Stimulated activated naive CD8-positive, alpha-beta T cell treated with anti-CD3 and anti-CD28 coated beads, Interleukin-15, amount 100 ng/mL, for 72 hours (primary cell): ENCODE measurements around the gene TUBB1.

Experiments
- ATAC-seq: fragments of 150-1000 bp; cut with Tn5 transposase; 2 replicates; pipeline ENCODE4 v1.10.0; 2021; ENCODE audit warnings: mild to moderate bottlenecking, moderate library complexity
- DNase-seq, 2 donors: peaks; one replicate each; pipeline ENCODE4 v3.0.0; 2021 to 2022
- H3K27ac Mint-ChIP-seq, 2 donors: one replicate each; pipeline ENCODE4 v1.8.0; 2022; ENCODE audit warnings: mild to moderate bottlenecking in 2 of 2, mixed read lengths in 2 of 2, moderate library complexity in 2 of 2
- H3K27me3 Mint-ChIP-seq: one replicate; pipeline ENCODE4 v1.8.0; 2022; ENCODE audit warnings: mixed read lengths
- H3K4me1 Mint-ChIP-seq: one replicate; pipeline ENCODE4 v1.8.0; 2022; ENCODE audit warnings: mild to moderate bottlenecking, mixed read lengths
- H3K4me3 Mint-ChIP-seq, 2 donors: one replicate each; pipeline ENCODE4 v1.8.0; 2022; ENCODE audit warnings: mild to moderate bottlenecking in 2 of 2, mixed read lengths in 2 of 2, moderate library complexity in 1 of 2
- H3K9me3 Mint-ChIP-seq, 2 donors: one replicate each; pipeline ENCODE4 v1.8.0; 2022; ENCODE audit warnings: mixed read lengths in 2 of 2

TUBB1 gene

DNA sequence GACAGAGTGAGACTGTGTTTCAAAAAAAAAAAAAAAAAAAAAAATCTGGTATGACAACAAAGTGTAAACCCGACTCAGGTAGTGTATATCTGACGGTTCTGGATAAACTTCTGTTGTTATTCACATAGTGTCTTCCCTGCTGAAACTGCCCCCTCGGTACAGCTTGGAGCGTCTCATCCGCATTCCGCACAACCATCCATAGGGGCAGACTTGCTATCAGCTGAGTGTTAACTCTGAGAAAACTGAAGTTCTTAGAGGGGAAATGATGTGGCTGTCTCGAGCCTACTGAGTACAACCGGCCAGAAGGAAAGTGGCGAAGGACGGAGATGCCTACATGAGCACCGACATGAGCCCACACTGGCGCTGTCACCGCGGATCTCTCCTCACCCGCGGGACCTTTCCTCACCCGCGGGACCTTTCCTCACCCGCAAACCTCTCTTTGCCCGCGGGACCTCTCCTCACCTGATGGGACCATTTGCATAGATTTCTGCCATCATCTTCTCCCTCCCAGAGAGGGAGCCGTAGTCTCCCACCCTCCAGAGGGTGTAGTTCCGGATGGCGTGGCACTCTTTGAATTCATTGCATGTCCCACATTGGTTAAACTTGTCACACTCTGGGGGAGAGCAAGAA, 22.0 kb upstream of the TUBB1 start:
- H3K9me3 Mint-ChIP-seq, result no peaks in the 10 kb centered on the region
- ATAC-seq (no peak), DNase-seq (no peak)
- H3K4me3 Mint-ChIP-seq, result no peak overlapping the region
- peaks cover 9% of the 10 kb centered on the region for H3K4me1 Mint-ChIP-seq
- no peaks in the 10 kb centered on the region for H3K27me3 Mint-ChIP-seq
- H3K27ac Mint-ChIP-seq, result no peak overlapping the region

DNA sequence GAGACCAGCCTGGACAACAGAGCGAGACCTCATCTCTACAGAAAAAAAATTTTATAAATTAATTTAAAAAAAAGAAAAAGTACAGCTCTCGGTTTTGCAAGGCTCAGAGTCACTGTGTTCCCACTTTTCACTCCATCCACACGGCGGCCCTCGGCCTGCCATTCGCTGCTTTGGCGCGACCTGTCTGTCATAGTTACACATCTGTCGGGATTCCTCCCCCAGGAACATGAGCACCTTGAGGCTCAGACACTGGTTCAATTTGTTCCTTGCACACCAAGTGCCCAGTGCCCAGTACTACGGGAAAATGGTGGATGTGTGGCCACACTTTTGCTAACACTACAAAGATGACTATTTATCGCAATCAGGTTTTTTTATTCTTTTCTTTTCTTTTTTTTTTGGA, 20.6 kb upstream of the TUBB1 start:
- DNase-seq, result no peak
- H3K4me1 Mint-ChIP-seq, result peaks cover 21% of the 10 kb centered on the region
- no peak for ATAC-seq
- H3K27ac Mint-ChIP-seq, result no peak overlapping the region
- no peak overlapping the region for H3K4me3 Mint-ChIP-seq
- no peaks in the 10 kb centered on the region for H3K27me3 Mint-ChIP-seq
- no peaks in the 10 kb centered on the region for H3K9me3 Mint-ChIP-seq

DNA sequence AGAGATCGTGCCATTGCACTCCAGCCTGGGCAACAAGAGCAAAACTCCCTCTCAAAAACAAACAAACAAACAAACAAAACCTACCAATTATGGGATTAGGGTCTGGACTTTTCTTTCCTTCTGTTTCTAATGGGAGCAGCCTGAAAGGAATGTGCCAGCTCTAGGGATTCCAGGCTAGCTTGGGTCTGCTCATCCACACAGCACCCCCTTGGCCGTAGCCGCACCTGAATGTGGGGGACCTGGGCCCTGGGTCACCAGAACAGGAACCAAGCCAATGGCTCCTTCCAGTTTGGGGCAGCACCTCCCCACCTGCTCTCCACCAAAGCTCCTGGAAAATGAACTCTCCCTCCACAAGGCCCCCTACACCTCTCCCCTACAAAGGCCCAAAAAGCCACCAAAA, 18.9 kb upstream of the TUBB1 start:
- Mint-ChIP-seq H3K4me3 (no peak overlapping the region), H3K27ac (no peak overlapping the region), H3K4me1 (peaks cover 36% of the 10 kb centered on the region), H3K9me3 (no peaks in the 10 kb centered on the region), H3K27me3 (no peaks in the 10 kb centered on the region)
- DNase-seq (no peak), ATAC-seq (no peak)

DNA sequence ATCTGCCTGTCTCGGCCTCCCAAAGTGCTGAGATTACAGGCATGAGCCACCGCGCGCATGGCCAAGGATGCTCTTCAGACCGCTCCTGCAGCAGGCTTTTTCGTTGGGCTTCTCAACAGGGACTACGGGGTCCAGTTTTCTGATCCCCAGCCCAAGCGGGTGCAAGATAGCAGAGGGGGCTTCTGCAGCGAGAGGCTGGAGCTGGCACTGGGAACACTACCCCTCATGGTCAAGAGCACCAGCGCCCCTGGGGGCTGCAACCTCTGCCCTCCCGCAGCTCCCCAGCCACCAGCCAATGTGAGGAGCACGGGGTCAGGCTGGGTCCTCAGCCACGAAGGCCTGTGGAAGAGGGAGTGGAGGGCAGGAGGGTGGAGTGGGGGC, 18.2 kb upstream of the TUBB1 start:
- H3K9me3 Mint-ChIP-seq, result no peaks in the 10 kb centered on the region
- DNase-seq (no peak), ATAC-seq (no peak)
- peaks cover 37% of the 10 kb centered on the region for H3K4me1 Mint-ChIP-seq
- H3K27me3 Mint-ChIP-seq, result no peaks in the 10 kb centered on the region
- H3K4me3 Mint-ChIP-seq, result no peak overlapping the region
- no peak overlapping the region for H3K27ac Mint-ChIP-seq

DNA sequence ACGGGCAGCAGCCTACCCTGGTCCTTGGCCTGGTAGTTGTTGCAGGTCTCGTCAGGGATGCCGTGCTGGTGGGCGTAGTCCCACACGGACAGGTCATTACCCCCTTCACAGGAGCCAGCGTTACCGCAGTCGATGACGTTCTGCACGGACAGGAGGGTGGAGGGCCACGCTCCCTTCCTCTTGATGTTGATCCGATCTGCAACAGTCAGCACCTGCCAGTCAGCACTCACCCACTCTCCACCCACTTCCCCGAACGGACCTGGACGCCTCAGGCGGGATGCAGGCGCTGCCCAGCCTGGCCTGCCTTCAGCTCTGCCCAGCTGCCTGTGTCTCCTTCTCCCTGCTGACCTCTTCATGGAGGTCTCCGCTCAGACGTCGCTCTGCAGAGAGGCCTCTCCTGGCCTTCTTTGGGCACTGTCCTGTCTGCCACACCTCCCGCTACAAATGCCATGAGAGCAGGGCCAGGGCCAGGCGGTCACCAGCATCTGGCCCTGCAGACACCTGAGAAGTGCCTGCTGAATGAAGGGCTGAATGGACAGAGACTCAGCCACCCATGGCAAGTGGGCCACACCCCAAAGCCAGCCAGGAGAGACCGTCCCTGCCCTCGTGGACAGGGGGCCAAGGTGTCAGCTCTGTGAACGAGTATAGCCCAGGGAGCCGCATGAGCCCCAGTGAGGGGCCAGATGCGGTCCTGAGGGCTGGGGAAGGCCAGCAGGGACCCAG, 17.6 kb upstream of the TUBB1 start:
- Mint-ChIP-seq H3K27ac (no peak overlapping the region), H3K4me3 (no peak overlapping the region), H3K9me3 (no peaks in the 10 kb centered on the region), H3K4me1 (peaks cover 40% of the 10 kb centered on the region), H3K27me3 (no peaks in the 10 kb centered on the region)
- ATAC-seq (no peak), DNase-seq (no peak)

DNA sequence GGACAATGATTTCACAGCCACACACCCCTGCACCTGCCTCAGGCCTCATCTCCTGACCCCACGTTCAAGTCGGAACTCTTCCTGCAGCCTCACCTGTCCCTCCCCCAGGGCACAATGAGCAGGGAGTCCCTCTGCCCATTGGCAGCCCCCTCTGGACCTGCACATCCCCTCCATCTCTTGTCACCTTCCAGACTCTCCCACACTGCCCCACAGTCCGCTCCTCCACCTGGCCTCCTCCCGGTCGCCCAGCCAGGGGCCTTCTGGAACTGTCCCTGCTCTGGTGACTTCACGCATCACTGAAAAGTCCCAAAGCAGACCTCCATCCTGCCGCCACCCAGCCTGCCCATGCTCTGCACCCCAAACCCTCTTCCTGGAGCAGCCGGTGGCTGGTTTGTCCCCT, 16.8 kb upstream of the TUBB1 start:
- no peak for ATAC-seq

DNA sequence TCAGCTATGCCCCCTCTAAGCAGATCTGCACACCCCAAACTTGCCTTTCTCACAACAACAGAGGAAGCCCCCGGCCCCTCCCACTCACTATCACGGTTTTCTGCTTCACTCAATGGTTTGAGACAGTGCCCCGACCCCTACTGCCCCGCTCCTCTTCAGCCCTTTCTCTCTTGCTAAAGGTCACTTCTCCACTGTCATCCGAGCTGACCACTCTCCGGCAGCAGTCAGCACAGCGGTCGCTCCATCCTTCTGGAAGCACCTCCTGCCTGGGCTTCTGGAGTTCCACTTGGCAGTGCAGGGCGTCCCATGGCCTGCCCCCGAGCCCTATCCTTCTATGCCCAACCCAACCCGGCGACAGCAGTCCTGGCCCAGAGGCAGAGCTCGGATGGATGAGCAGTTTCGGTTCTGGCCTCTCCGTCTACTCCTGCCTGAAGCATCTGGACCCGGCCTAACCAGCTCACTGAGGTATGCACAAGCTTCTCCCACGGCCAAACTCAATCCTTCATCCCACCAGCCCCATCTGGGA, 16.3 kb upstream of the TUBB1 start:
- H3K27ac Mint-ChIP-seq, result no peak overlapping the region
- no peaks in the 10 kb centered on the region for H3K27me3 Mint-ChIP-seq
- ATAC-seq (no peak), DNase-seq (no peak)
- peaks cover 46% of the 10 kb centered on the region for H3K4me1 Mint-ChIP-seq
- H3K9me3 Mint-ChIP-seq, result no peaks in the 10 kb centered on the region
- no peak overlapping the region for H3K4me3 Mint-ChIP-seq

More for the DNA sequence above, 16.8 kb upstream of the TUBB1 start:
- H3K4me1 Mint-ChIP-seq, result peaks cover 41% of the 10 kb centered on the region
- H3K27ac Mint-ChIP-seq, result no peak overlapping the region
- H3K9me3 Mint-ChIP-seq, result no peaks in the 10 kb centered on the region
- no peak overlapping the region for H3K4me3 Mint-ChIP-seq
- H3K27me3 Mint-ChIP-seq, result no peaks in the 10 kb centered on the region
- no peak for DNase-seq

DNA sequence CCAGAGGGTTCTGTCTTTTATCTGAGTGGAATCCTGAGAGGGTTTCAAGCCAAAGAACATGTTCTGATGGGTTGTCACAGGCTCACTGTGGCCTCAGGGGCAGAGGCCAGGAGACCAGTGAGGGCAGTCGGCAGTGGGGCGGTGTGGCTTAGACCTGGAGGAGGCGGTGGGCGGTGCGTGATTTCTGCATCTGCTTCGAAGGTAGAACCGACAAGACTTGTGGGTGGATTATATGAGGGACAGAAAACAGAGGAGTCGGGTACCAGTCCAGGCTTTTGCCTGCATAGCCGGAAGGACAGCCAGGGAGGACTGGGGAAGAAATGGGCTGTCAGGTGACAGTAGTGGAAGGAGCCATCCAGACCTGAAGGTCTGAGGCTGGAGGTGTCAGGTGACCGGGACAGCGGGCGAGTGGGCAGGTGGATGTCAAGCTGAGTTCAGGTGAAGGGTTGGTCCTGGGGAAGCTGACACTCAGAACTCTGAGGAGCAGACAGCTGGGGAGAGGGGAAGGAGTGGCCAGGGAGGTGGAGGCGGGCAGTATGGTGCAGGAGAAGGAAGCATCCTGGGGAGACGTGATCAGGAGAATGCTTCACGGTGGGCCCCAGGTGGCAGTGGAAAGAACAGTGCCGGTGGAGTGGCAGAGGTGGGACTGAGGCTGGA, 15.3 kb upstream of the TUBB1 start:
- H3K9me3 Mint-ChIP-seq, result no peaks in the 10 kb centered on the region

DNA sequence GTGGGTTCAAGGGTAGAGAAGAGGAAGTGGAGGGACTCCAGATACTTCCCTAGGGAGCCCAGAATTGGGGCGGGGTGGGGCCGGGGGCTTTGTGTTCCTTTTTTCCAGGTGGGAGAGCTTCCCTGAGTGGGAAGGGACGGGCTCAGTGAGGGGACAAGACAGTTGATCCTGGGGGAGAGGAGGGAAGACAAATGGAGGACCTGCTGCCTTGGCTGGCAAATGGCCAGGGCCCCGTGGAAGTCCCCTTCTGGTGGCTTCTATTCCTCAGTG, 14.8 kb upstream of the TUBB1 start:
- H3K9me3 Mint-ChIP-seq, result no peaks in the 10 kb centered on the region
- peak overlapping the region in 1 of 2 donors; percentile 88 for H3K27ac Mint-ChIP-seq
- ATAC-seq, result no peak
- DNase-seq, result peak; percentile 45 to 72
- no peaks in the 10 kb centered on the region for H3K27me3 Mint-ChIP-seq
- H3K4me3 Mint-ChIP-seq, result peak overlapping the region; percentile 84 to 87
- peaks cover 50% of the 10 kb centered on the region for H3K4me1 Mint-ChIP-seq

More for the DNA sequence above, 15.3 kb upstream of the TUBB1 start:
- ATAC-seq, result no peak
- H3K27me3 Mint-ChIP-seq, result no peaks in the 10 kb centered on the region
- H3K4me3 Mint-ChIP-seq, result peak overlapping the region; percentile 84 to 87
- DNase-seq, result no peak
- peak overlapping the region; percentile 38 to 88 for H3K27ac Mint-ChIP-seq
- peaks cover 50% of the 10 kb centered on the region for H3K4me1 Mint-ChIP-seq

DNA sequence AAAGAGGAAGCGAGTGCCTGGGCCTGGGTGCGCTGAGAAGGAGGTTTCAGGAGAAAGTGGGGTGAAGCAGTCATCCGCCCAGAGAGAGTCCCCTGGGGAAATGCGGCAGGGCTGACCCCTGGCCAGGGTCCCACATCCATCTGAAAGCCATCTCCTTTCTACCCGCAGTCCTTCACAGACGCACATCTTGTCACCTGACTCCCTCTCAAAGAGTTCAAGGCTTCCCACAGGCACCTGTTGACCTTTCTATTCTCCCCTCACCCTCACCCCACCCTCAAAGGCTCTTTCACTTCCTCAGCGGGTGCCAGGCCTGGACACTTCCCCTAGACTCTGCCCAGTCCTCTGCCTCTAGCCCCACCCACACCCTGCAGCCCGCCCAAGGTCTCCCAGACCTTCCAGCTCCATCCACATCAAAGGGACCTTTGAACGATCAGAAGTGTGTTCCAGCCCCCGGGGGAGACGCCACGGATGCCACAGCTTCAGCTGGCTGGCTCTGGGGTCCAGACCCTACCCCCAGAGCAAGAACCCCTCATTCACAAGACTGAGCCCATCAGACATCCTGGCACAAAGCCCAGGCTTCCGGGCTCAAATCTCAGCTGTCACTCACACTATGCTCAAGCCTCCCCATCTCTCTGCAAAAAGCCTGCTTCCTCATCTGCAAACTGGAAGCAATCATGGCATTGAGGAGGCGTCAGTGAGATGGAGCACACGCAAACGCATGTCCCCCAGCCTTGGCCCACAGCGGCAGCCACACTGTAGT, 14.3 kb upstream of the TUBB1 start:
- no peaks in the 10 kb centered on the region for H3K9me3 Mint-ChIP-seq
- H3K27me3 Mint-ChIP-seq, result no peaks in the 10 kb centered on the region
- H3K27ac Mint-ChIP-seq, result peak overlapping the region in 1 of 2 donors; percentile 88
- ATAC-seq (peak; percentile 70), DNase-seq (peak; percentile 36 to 61)
- peaks cover 50% of the 10 kb centered on the region for H3K4me1 Mint-ChIP-seq
- H3K4me3 Mint-ChIP-seq, result peak overlapping the region; percentile 84 to 87

DNA sequence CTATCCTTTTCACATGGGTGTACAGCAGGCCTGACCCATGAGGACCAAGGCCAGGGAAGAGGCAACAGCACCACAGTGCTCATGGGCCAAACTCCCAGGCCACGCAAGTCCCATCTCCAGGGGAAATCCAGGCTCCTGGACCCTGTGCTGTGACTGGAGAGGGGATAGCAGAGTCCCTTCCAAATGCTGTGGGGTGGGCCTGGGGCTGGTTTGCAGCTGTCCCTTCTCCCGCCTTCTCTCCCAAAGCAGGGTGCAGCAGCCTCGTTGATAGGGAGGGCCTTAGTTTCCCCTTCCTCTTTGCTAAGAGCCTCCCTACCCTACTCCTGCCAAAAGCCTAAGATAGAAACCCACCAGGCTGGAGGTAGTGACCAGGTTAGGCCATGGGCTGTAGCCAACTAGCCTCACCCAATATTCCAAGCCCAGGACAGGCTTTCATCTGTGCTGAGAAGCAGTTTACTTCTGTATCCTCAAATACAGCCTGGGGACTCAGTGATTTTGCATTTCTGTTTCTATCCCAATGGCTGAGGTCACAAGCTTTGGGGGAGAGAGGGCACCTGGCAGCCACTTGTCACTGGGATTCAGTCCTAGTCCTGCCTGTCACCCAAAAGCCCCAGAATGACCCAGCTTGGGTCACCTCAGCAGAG, 13.6 kb upstream of the TUBB1 start:
- no peak for ATAC-seq

DNA sequence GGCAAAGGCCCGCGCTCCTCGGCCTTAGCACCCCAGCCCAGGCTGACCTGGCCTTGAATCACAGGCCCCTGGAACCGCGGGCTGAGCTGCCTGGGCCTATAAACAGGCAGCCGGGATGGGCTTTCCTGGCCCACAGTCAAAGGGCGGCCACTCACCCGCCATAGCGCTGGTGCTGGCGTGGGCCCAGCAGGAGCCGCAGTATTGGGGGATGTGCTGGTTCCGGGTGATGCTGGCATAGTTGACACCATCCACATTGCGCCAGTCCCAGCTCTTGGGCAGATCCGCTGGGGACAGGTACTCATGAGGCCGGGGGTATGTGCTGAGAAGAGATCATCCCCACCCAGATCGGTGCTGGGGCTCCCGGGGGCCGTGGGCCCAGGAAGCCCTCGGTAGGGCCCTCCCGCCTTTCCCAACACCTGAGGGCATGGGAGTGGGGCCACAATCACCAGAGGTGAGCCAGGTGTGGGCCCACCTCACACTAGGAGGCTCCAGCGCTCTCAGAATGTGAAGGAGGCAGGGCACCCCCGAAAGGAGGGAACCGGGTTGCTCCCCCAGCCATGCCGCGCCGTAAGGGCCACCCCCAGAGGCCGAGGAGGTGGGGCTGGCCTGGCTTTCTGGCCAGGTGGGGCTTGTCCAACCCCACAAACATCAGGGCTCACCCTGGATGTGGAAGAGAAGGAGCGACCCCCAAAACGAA, 12.9 kb upstream of the TUBB1 start:
- Mint-ChIP-seq H3K4me1 (peaks cover 60% of the 10 kb centered on the region), H3K4me3 (peak overlapping the region; percentile 84 to 87), H3K9me3 (no peaks in the 10 kb centered on the region), H3K27me3 (no peaks in the 10 kb centered on the region), H3K27ac (peak overlapping the region; percentile 88 to 90)
- ATAC-seq (peak; percentile 6), DNase-seq (no peak)

More for the DNA sequence above, 13.6 kb upstream of the TUBB1 start:
- Mint-ChIP-seq H3K27ac (peak overlapping the region; percentile 88 to 90), H3K27me3 (no peaks in the 10 kb centered on the region), H3K4me3 (peak overlapping the region; percentile 84 to 87), H3K9me3 (no peaks in the 10 kb centered on the region), H3K4me1 (peaks cover 55% of the 10 kb centered on the region)
- no peak for DNase-seq

DNA sequence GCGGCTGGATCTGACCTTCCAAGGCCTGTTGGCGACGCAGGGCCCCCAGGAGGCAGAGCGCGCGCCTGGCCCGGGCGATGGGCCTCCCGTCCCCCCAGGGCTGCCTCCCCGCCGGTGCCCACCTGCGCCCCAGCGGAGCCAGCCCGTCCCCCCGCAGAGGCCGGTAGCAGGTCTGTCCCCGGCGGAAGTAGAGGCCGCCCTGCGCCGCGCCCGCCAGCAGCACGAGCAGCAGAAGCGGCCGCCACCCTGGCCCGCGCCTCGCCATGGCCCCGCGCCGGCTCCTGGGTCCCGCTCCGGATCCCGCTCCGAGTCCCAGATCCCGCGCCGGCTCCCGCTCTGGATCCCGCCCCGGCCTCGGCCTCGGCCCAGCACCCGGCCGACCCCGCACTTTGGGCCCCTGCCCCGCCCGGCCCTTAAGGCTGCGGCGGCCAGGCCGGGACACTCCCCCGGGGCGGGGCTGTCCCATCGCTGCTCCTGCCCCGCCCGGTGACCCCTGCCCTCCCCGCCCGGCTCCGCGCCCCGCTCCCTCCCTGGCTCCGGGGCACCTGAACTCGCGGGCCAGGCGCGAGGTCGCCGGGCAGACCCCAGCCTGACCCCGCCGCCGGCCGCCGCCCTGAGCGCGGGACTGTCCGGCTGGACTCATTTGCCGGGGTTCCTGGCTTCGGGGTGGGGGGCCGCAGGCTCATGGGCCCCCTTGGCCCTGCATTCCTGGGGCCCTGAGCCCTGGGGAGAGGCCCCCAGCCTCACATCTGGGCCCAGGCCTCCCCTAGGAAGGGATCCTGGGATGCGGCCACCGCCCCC, 12.2 kb upstream of the TUBB1 start, which contains the start of gene CTSZ:
CTSZ (minus strand) TSS at position 391 of the 801 bp plus-strand sequence; CDS start at position 265, 126 bp downstream.
- Mint-ChIP-seq H3K4me3 (peak within 1 kb of the TSS; percentile 86 to 87), H3K9me3 (no peaks in the 10 kb centered on the region), H3K27me3 (no peaks in the 10 kb centered on the region), H3K27ac (peak within 1 kb of the TSS; percentile 90 to 94), H3K4me1 (peaks cover 68% of the 10 kb centered on the region)
- DNase-seq, result peak; percentile 45 to 54
- ATAC-seq, result peak; percentile 69
